ENCODE measurements around the gene SCRT2. TPM values are rescaled to one million over a fixed set of nuclear protein-coding genes. Genes with fewer than 3 reads are reported as not detected.
"Not testable (repeated sequence)": the region's sequence is repeated elsewhere in the genome, so short reads cannot be mapped to it uniquely, and the experiment has no call there.

Gene SCRT2
- total and polyA plus RNA-seq, 9 of the 15 experiments (the other 6 are each of a cell fraction or from before 2014, with no cell fraction given) = 0.04 to 0.75 (median 0.13) TPM; not detected in 2

- whole genome bisulfite sequencing (ENCODE audit: insufficient coverage, low coverage, missing lambda C conversion rate) = 7% methylated on average over 3 of the region's 4 CpGs
- ATAC-seq (no peak), FAIRE-seq (no peak), DNase-seq (ENCODE audit: extremely low read depth in 1 of 4, low spot score in 3 of 4) (no peak)
- no peak for TF ChIP-seq SUPT5H (IDR thresholded peaks at IDR 0.05)
- TF ChIP-seq GABPB2 (CRISPR knock-in tag; conservative IDR thresholded peaks at IDR 0.05) = no peak
- no peak for TF ChIP-seq ZC3H8 (IDR thresholded peaks at IDR 0.05)
- no peak for TF ChIP-seq ZNF584 (CRISPR knock-in tag; IDR thresholded peaks at IDR 0.05; ENCODE audit: low read depth)
- TF ChIP-seq NFIC (IDR thresholded peaks at IDR 0.05) = 0 out of 2 replicates have a peak, but pooled peaks have one; percentile 9
- TF ChIP-seq BCOR (IDR thresholded peaks at IDR 0.05) = no peak
- Histone ChIP-seq H3K27ac (ENCODE audit: extremely low read depth, low read depth, low read length) (no peak overlapping the region), H3K9ac (ENCODE audit: insufficient read depth in 1 of 2, low read depth in 2 of 2, low read length in 2 of 2) (no peak overlapping the region), H3K27me3 (ENCODE audit: control insufficient read depth in 2 of 2, insufficient read depth in 2 of 2, low read length in 2 of 2) (no peaks in the 10 kb centered on the region), H3K4me1 (replicated peaks in 1 of 2; ENCODE audit: control insufficient read depth in 2 of 2, insufficient read depth in 2 of 2, low read length in 2 of 2) (peaks cover 0 to 9% of the 10 kb centered on the region in 2 experiments; a peak in 4 of 5 replicates), H2AFZ (ENCODE audit: low read depth, low read length) (no peak overlapping the region), H3K4me3 (no peak overlapping the region), H3K36me3 (ENCODE audit: control insufficient read depth, insufficient read depth, low read length) (no peaks in the 10 kb centered on the region), H3K79me2 (ENCODE audit: control insufficient read depth, insufficient read depth, low read length) (no peaks in the 10 kb centered on the region), H3K9me1 (ENCODE audit: control insufficient read depth, insufficient read depth, low read length) (no peaks in the 10 kb centered on the region), H3K4me2 (ENCODE audit: insufficient read depth, low read length) (no peak overlapping the region), H3K9me3 (replicated peaks; ENCODE audit: control insufficient read depth, insufficient read depth, low read depth, low read length) (no peaks in the 10 kb centered on the region), H4K20me1 (replicated peaks; ENCODE audit: control insufficient read depth, insufficient read depth, low read length) (no peaks in the 10 kb centered on the region)
- in situ Hi-C loops (cut with MboI) (no loop called here), intact Hi-C loops (cut with micrococcal nuclease) (no loop called here)
- ChIA-PET POLR2A (no interaction called here), CTCF (ENCODE audit: low intra/inter-chr PET ratio) (no interaction called here)
- no TSS peak for BruUV-seq (replicated peaks)
These were observed 18.9 kb upstream of the SCRT2 start for GRCh38 chr20:694496-694895.

DNA sequence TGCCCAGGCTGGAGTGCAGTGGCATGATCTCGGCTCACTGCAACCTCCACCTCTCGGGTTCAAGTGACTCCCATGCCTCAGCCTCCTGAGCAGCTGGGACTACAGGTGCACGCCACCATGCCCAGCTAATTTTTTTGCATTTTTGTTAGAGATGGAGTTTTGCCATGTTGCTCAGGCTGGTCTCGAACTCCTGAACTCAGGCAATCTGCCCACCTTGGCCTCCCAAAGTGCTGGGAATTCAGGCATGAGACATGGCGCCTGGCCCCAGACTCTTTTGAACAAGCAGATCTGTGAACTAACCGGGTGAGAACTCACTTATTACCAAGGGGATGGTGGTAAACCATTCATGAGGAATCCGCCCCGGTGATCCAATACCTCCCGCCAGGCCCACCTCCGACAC lies 18.2 kb upstream of the SCRT2 start:
- H3K79me2 ChIP-seq (ENCODE audit: control insufficient read depth, insufficient read depth, low read length); DNase-seq (ENCODE audit: extremely low read depth in 1 of 4, low spot score in 3 of 4); H4K20me1 ChIP-seq (replicated peaks; ENCODE audit: control insufficient read depth, insufficient read depth, low read length); H3K27ac ChIP-seq (ENCODE audit: extremely low read depth, low read depth, low read length); FAIRE-seq; H3K4me2 ChIP-seq (ENCODE audit: insufficient read depth, low read length); intact Hi-C loops (cut with micrococcal nuclease); CTCF ChIA-PET (ENCODE audit: low intra/inter-chr PET ratio); H2AFZ ChIP-seq (ENCODE audit: low read depth, low read length); ATAC-seq; H3K27me3 ChIP-seq (ENCODE audit: control insufficient read depth in 2 of 2, insufficient read depth in 2 of 2, low read length in 2 of 2); POLR2A ChIA-PET; H3K4me1 ChIP-seq (replicated peaks in 1 of 2; ENCODE audit: control insufficient read depth in 2 of 2, insufficient read depth in 2 of 2, low read length in 2 of 2); H3K4me3 ChIP-seq; H3K9me3 ChIP-seq (replicated peaks; ENCODE audit: control insufficient read depth, insufficient read depth, low read depth, low read length); H3K9me1 ChIP-seq (ENCODE audit: control insufficient read depth, insufficient read depth, low read length); H3K36me3 ChIP-seq (ENCODE audit: control insufficient read depth, insufficient read depth, low read length); BruUV-seq (replicated peaks); H3K9ac ChIP-seq (ENCODE audit: insufficient read depth in 1 of 2, low read depth in 2 of 2, low read length in 2 of 2); in situ Hi-C loops (cut with MboI): not testable (repeated sequence)
- WGBS (ENCODE audit: insufficient coverage, low coverage, missing lambda C conversion rate) = 81% methylated on average over 8 of the region's 10 CpGs

All from K562 (cell line).